Stimulated activated CD4-positive, alpha-beta T cell treated with anti-CD3 and anti-CD28 coated beads, Interleukin-15, amount 100 ng/mL, for 24 hours (primary cell): ENCODE results near the gene CYP2A7.
"Not testable (repeated sequence)": the region's sequence is repeated elsewhere in the genome, so short reads cannot be mapped to it uniquely, and the experiment has no call there.

Experiments used
- DNase-seq: peaks from one replicate; pipeline ENCODE4 v3.0.0-alpha.2; 2020

CYP2A7 gene

DNA sequence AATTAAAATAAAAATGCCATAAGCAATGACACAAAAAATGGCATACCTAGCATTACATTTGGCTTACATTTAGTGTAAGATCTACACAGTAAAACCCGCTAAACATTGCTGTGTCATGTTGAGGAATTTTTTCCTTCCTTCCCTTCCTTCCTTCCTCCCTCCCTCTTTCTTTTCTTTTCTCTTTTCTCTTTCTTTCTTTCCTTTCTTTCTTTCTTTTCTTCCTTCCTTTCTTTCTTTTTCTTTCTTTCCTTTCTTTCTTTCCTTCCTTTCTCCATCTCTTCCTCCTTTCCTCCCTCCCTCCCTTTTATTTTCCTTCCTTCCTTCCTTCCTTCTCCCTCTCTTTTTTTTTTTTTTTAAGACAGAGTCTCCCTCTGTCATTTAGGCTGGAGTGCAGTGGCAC, 43.6 kb downstream of the CYP2A7 start:
- DNase-seq = not testable (repeated sequence)

DNA sequence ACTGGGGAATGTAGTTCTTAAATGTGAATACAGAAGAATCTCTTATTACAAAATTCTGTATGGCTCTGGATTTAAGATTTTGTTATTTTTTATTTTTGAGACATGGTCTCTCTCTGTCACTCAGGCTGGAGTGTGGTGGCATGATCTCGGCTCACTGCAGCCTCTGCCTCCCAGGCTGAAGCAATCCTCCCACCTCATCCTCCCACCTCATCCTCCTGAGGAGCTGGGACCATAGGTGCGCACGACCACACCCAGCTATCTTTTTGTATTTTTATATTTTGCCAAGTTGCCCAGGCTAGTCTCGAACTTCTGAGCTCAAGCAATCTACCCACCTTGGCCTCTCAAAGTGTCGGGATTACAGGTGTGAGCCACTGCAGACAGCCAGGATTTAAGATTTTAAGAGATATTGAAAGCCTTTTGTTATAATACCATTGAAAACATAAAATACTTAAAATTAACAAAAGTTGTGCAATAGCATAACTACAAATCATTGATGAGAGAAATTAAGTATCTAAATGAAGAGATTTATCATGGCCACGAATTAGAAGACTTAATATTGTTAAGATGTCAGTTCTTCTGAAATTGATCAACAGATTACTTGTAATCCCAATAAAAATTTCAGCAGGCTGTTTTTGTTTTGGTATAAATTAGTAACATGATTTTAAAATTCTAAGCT, 45.1 kb downstream of the CYP2A7 start:
- no peak for DNase-seq

GRCh38 chr19:40833728-40834533, 48.1 kb downstream of the CYP2A7 start:
- not testable (repeated sequence) for DNase-seq

- DNase-seq = not testable (repeated sequence)
These were observed 49.6 kb downstream of the CYP2A7 start for GRCh38 chr19:40832431-40832790.

DNA sequence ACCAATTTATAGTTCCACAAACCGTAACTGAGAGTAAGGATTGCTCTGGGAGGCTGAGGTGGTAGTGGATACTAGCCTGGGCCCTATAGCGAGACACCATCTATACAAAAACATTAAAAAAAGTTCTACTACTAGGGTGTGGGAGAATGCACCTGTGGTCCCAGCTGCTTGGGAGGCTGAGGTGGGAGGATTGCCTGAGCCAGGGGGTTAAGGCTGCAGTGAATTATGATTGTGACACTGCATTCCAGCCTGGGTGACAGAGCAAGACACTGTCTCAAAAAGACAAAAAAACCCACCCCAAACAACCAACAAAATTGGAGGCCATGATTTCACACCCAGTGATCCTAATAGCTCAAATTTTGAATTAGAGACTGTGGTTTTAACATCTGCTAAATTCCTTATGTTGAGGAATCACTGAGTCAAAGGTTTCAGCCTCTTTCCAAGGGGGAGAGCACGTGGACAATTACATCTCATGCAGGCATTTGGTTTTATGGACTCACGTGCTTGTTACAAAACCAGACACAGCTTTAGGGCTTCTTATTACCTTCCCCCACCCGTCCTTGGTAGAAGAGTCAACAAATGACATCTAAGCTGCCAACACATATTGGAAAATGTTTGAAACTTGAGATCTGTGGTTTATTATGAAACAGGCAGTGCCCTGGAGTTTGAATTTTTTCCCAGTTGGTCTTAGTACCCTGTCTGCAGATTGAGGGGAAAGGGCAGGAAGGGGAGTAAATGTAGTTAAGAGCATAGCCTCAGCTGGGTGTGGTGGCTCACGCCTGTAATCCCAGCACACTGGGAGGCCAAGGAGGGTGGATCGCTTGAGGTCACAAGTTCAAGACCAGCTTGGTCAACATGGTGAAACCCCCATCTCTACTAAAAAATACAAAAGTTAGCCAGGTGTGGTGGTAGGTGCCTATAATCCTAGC, 50.3 kb downstream of the CYP2A7 start:
- no peak for DNase-seq

- DNase-seq = not testable (repeated sequence)
These were observed 51.3 kb downstream of the CYP2A7 start for GRCh38 chr19:40830741-40831140.

DNA sequence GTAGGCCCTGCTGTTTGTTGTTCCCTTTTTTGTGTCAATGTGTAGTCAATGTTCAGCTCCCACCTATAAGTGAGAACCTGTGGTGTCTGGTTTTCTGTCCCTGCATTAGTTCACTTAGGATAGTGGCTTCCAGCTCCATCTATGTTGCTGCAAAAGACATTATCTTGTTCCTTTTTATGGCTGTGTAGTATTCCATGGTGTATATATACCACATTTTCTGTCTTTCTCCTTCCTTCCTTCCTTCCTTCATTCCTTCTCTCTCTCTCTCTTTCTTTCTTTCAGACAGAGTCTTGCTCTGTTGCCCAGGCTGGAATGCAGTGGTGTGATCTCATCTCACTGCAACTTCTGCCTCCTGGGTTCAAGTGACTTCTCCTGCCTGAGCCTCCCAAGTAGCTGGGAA, 52.8 kb downstream of the CYP2A7 start:
- no peak for DNase-seq

GRCh38 chr19:40827386-40828247, 54.4 kb downstream of the CYP2A7 start:
- DNase-seq = no peak

- not testable (repeated sequence) for DNase-seq
These were observed 55.2 kb downstream of the CYP2A7 start for GRCh38 chr19:40826699-40827385.

GRCh38 chr19:40826312-40826698, 55.7 kb downstream of the CYP2A7 start:
- not testable (repeated sequence) for DNase-seq

DNA sequence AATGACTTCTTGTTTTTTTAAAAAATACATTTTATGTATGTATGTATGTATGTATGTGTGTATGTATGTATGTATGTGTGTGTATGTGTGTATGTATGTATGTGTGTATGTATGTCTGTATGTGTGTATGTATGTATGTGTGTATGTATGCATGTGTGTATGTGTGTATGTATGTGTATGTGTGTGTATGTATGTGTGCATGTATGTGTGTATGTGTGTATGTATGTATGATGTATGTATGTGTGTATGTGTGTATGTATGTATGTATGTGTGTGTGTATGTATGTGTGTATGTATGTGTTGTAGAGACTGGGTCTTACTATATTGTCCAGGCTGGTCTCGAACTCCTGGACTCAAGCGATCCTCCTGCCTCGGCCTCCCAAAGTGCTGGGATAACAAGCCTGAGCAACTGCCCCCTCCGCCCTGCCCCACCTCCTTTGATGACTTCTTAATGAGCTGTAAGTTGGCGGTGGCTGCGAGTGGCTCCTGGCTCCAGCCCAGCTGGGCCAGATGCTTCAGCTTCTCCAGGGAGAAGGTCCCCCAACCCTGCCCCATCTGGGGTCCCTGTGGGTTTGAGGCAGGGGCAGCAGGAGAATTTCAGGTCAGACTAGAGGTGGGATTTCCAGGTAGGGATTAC, 56.5 kb downstream of the CYP2A7 start:
- not testable (repeated sequence) for DNase-seq
